ENCODE measurements around the gene BEGAIN.

Gene BEGAIN

DNA sequence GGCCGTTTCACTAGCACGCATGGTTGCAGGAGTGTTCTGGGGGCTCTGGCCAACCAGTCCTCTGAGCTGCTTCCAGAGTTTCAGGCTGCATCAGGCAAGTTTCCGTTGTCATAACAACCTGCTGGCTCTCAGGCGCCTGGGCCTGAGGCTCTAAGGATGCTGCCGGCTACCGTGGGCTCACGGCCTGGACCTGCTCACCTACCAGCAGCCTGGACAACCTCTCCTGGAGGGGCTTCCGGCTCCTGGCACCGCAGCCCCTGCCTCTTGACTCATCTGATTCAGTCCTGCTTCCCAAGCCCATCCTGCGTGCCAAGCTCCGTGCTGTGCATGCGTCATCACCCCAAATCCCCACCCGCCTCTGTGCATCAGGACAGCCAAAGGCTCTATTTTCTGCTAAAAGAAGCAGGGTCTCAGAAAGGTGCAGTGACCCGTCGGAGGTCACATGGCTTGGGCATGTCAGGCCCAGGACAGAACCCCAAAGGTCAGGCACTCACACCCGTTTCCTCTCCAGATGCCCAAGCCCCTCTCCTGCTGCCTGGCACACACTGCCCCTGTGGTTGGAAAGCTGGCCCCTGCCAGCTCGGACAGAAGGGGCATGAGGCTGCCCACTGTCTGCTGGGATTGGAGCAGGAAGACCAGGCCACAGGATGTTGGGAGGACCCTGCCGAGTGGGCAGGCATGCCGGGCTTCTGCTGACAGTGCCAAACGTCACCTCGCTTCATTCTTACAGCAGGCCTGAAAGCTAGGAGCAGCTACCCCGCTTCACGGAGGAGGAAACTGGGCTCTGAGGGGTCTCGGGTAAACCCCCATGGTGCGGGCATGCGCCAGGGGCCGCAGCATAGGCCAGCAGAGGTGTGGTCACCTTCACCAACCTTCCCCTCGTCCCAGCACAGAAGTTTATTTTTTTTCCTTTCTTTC, 5.7 kb downstream of the BEGAIN start:
- Histone ChIP-seq H2AK5ac (ENCODE audit: low read depth, low read length) (peak overlapping the region; percentile 93), H2BK5ac (ENCODE audit: low read length) (peak overlapping the region; percentile 56), H3K9ac (ENCODE audit: low read depth, low read length, poor library complexity) (no peak overlapping the region), H3K14ac (ENCODE audit: low read length) (peak overlapping the region; percentile 76), H3K27me3 (ENCODE audit: control insufficient read depth in 3 of 3, insufficient read depth in 3 of 3, low read depth in 1 of 3, low read length in 3 of 3) (peaks cover 2 to 36% (median 10%) of the 10 kb centered on the region in 3 experiments), H2BK15ac (ENCODE audit: low read length) (peak overlapping the region; percentile 60), H3K9me3 (replicated peaks in 1 of 2; ENCODE audit: control insufficient read depth in 2 of 2, insufficient read depth in 1 of 2, low read depth in 1 of 2, low read length in 2 of 2) (no peaks in the 10 kb centered on the region), H3K4ac (ENCODE audit: low read length) (no peak overlapping the region), H3K36me3 (replicated peaks in 1 of 2; ENCODE audit: control insufficient read depth in 2 of 2, insufficient read depth in 2 of 2, low read length in 2 of 2) (no peaks in the 10 kb centered on the region), H3K79me1 (ENCODE audit: low read depth, low read length) (peaks cover 1% of the 10 kb centered on the region), H3K4me1 (ENCODE audit: control insufficient read depth in 2 of 2, insufficient read depth in 1 of 2, low read depth in 1 of 2, low read length in 2 of 2) (peaks cover 5 to 6% of the 10 kb centered on the region in 2 donors), H2BK120ac (ENCODE audit: low read depth, low read length) (no peak overlapping the region), H4K8ac (ENCODE audit: low read depth, low read length) (peak overlapping the region; percentile 9), H3K4me3 (ENCODE audit: low read length in 2 of 2) (no peak overlapping the region), H3K18ac (ENCODE audit: low read length) (peak overlapping the region; percentile 53), H2AFZ (ENCODE audit: low read length) (no peak overlapping the region), H3K4me2 (ENCODE audit: insufficient read depth, low read length, poor library complexity, severe bottlenecking) (no peak overlapping the region), H3K23ac (ENCODE audit: low read depth, low read length, poor library complexity) (peak overlapping the region; percentile 80), H4K91ac (ENCODE audit: low read depth, low read length, poor library complexity) (no peak overlapping the region), H3K27ac (replicated peaks; ENCODE audit: low read length) (no peak overlapping the region), H2BK12ac (ENCODE audit: low read length) (no peak overlapping the region)
- DNase-seq (ENCODE audit: low spot score), result no peak
- no CpG with 5 or more reads among the region's 28 CpGs for WGBS, 2 donors (ENCODE audit: extremely low coverage in 2 of 2, insufficient read length in 2 of 2, insufficient replicate concordance in 1 of 2)

DNA sequence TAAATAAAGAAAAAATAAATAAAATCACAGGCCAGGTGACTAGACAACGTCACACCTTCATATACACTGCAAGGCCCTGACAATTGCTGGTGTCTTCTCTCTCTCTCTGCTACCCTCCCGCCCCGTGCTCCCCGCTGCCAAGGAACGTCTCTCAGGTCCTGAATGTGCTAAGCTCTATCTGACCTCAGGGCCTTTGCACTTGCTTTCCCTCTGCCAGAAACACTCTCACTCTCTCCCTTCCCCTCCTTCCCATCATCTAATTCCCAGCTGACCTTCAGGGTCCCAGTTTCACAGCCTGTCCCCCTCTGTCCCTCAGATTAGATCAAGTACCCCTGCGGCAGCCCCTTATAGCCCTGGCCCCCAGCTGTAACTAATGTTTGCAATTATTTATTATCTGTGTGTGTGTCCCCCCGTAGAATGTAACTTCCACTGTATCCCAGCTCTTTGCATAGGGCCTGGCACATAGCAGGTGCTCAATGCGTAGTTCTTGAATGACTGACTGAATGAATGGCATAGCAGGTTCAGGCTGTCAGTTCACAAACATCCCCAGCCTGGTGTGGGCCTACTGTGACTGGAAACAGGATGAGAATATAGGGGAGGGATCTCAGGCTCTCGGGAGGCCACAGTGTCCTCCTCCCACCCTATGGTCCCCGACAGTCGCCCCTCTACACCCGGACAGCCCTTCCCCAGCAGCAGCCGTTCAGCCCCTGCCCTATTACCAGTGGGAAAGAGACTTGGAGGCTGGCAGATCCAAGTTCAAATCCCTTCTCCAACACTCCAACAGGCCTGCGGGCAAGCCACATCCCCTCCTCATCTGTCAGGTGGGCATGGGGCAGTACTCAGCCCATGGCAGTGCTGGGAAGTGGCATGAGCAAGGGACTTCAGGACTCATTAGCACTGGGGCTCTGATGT, 6.6 kb downstream of the BEGAIN start:
- H3K4me1 ChIP-seq (ENCODE audit: control insufficient read depth in 2 of 2, insufficient read depth in 1 of 2, low read depth in 1 of 2, low read length in 2 of 2), result peaks cover 2 to 3% of the 10 kb centered on the region in 2 donors
- no peak overlapping the region for H3K9ac ChIP-seq (ENCODE audit: low read depth, low read length, poor library complexity)
- WGBS, 2 donors (ENCODE audit: extremely low coverage in 2 of 2, insufficient read length in 2 of 2, insufficient replicate concordance in 1 of 2), result no CpG with 5 or more reads among the region's 14 CpGs
- peak overlapping the region; percentile 5 for H2AK5ac ChIP-seq (ENCODE audit: low read depth, low read length)
- H2BK12ac ChIP-seq (ENCODE audit: low read length), result no peak overlapping the region
- no peak overlapping the region for H3K4me2 ChIP-seq (ENCODE audit: insufficient read depth, low read length, poor library complexity, severe bottlenecking)
- no peaks in the 10 kb centered on the region for H3K36me3 ChIP-seq (replicated peaks in 1 of 2; ENCODE audit: control insufficient read depth in 2 of 2, insufficient read depth in 2 of 2, low read length in 2 of 2)
- DNase-seq (ENCODE audit: low spot score), result no peak
- no peaks in the 10 kb centered on the region for H3K9me3 ChIP-seq (replicated peaks in 1 of 2; ENCODE audit: control insufficient read depth in 2 of 2, insufficient read depth in 1 of 2, low read depth in 1 of 2, low read length in 2 of 2)
- H2BK15ac ChIP-seq (ENCODE audit: low read length), result peak overlapping the region; percentile 60
- H3K4me3 ChIP-seq (ENCODE audit: low read length in 2 of 2), result no peak overlapping the region
- H2BK5ac ChIP-seq (ENCODE audit: low read length), result no peak overlapping the region
- peak overlapping the region; percentile 9 for H4K8ac ChIP-seq (ENCODE audit: low read depth, low read length)
- H4K91ac ChIP-seq (ENCODE audit: low read depth, low read length, poor library complexity), result no peak overlapping the region
- H3K27ac ChIP-seq (replicated peaks; ENCODE audit: low read length), result no peak overlapping the region
- H3K27me3 ChIP-seq (ENCODE audit: control insufficient read depth in 3 of 3, insufficient read depth in 3 of 3, low read depth in 1 of 3, low read length in 3 of 3), result peaks cover 0 to 30% (median 3%) of the 10 kb centered on the region in 3 experiments
- H3K23ac ChIP-seq (ENCODE audit: low read depth, low read length, poor library complexity), result peak overlapping the region; percentile 61
- H3K14ac ChIP-seq (ENCODE audit: low read length), result no peak overlapping the region
- H3K18ac ChIP-seq (ENCODE audit: low read length), result peak overlapping the region; percentile 53
- no peak overlapping the region for H3K4ac ChIP-seq (ENCODE audit: low read length)
- H2AFZ ChIP-seq (ENCODE audit: low read length), result no peak overlapping the region
- H2BK120ac ChIP-seq (ENCODE audit: low read depth, low read length), result no peak overlapping the region
- H3K79me1 ChIP-seq (ENCODE audit: low read depth, low read length), result peaks cover 1% of the 10 kb centered on the region

DNA sequence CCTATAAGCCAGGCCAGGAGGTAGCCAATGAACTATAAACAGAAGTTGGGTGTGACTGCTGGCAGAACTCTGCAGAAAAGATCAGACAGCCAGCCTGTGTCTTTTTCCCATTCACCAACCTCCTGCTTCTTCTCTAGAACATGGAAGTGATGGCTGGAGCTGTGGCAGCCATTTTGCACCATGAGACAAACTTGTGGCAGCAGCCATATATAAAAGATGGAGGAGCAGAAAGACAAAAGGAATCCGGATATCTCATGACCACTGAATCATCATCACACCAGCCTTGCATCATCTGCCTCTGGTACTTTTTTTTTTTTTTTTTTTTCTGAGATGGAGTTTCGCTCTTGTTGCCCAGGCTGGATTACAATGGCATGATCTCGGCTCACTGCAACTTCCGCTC, 8.7 kb downstream of the BEGAIN start:
- Histone ChIP-seq H3K27me3 (ENCODE audit: control insufficient read depth in 3 of 3, insufficient read depth in 3 of 3, low read depth in 1 of 3, low read length in 3 of 3) (peaks cover 0 to 22% (median 0%) of the 10 kb centered on the region in 3 experiments), H2AFZ (ENCODE audit: low read length) (no peak overlapping the region), H3K4me2 (ENCODE audit: insufficient read depth, low read length, poor library complexity, severe bottlenecking) (no peak overlapping the region), H2BK120ac (ENCODE audit: low read depth, low read length) (no peak overlapping the region), H3K9me3 (replicated peaks in 1 of 2; ENCODE audit: control insufficient read depth in 2 of 2, insufficient read depth in 1 of 2, low read depth in 1 of 2, low read length in 2 of 2) (no peaks in the 10 kb centered on the region), H3K4me1 (ENCODE audit: control insufficient read depth in 2 of 2, insufficient read depth in 1 of 2, low read depth in 1 of 2, low read length in 2 of 2) (peaks cover 13 to 19% of the 10 kb centered on the region in 2 donors), H3K27ac (replicated peaks; ENCODE audit: low read length) (no peak overlapping the region), H3K79me1 (ENCODE audit: low read depth, low read length) (peaks cover 1% of the 10 kb centered on the region), H2BK5ac (ENCODE audit: low read length) (no peak overlapping the region), H2AK5ac (ENCODE audit: low read depth, low read length) (no peak overlapping the region), H2BK15ac (ENCODE audit: low read length) (no peak overlapping the region), H4K8ac (ENCODE audit: low read depth, low read length) (no peak overlapping the region), H3K36me3 (replicated peaks in 1 of 2; ENCODE audit: control insufficient read depth in 2 of 2, insufficient read depth in 2 of 2, low read length in 2 of 2) (no peaks in the 10 kb centered on the region), H3K9ac (ENCODE audit: low read depth, low read length, poor library complexity) (no peak overlapping the region), H3K4ac (ENCODE audit: low read length) (no peak overlapping the region), H4K91ac (ENCODE audit: low read depth, low read length, poor library complexity) (no peak overlapping the region), H3K14ac (ENCODE audit: low read length) (no peak overlapping the region), H3K18ac (ENCODE audit: low read length) (no peak overlapping the region), H3K4me3 (ENCODE audit: low read length in 2 of 2) (no peak overlapping the region), H2BK12ac (ENCODE audit: low read length) (no peak overlapping the region), H3K23ac (ENCODE audit: low read depth, low read length, poor library complexity) (no peak overlapping the region)
- no CpG with 5 or more reads among the region's 4 CpGs for WGBS, 2 donors (ENCODE audit: extremely low coverage in 2 of 2, insufficient read length in 2 of 2, insufficient replicate concordance in 1 of 2)
- DNase-seq (ENCODE audit: low spot score), result no peak

Measured in neuronal stem cell (in vitro differentiated cells).